Neutrophil (primary cell): ENCODE measurements around the gene RBMS1.

Experiments used
- H3K27ac ChIP-seq: fragments of 200-600 bp; sonication (generic); 2 replicates; pipeline ENCODE4 v1.5.1; 2016; ENCODE audit warnings: mild to moderate bottlenecking, moderate library complexity
- H3K27me3 ChIP-seq: fragments of 200-600 bp; sonication (generic); 2 replicates; pipeline ENCODE4 v1.6.0; 2016; ENCODE audit warnings: mild to moderate bottlenecking
- H3K36me3 ChIP-seq: fragments of 200-600 bp; sonication (generic); 2 replicates; pipeline ENCODE4 v1.5.1; 2017
- H3K4me1 ChIP-seq, 2 experiments: fragments of 200-600 bp in 1 of 2; sonication (generic) in 1 of 2; 1 replicate in 1 of 2; 2 replicates in 1 of 2; pipeline versions ENCODE4 v1.5.1 to v1.6.1; 2013 to 2016; ENCODE audit warnings: low read depth in 1 of 2, low read length in 1 of 2, mild to moderate bottlenecking in 1 of 2, moderate library complexity in 1 of 2; ENCODE audit not compliant: control insufficient read depth in 1 of 2, insufficient read depth in 1 of 2
- H3K4me3 ChIP-seq, 2 experiments: fragments of 200-600 bp in 1 of 2; sonication (generic) in 1 of 2; 1 replicate in 1 of 2; 2 replicates in 1 of 2; pipeline ENCODE4 v1.5.1; 2013 to 2016; ENCODE audit warnings: low read depth in 1 of 2, low read length in 1 of 2, mild to moderate bottlenecking in 1 of 2, moderate library complexity in 1 of 2
- H3K9me3 ChIP-seq: fragments of 200-600 bp; sonication (generic); 2 replicates; pipeline ENCODE4 v1.5.1; 2016
- TF ChIP-seq, protein P1 (sequence below): fragments of 200-600 bp; sonication (generic); IDR thresholded peaks from 2 replicates; pipeline ENCODE4 v1.5.1; 2016; ENCODE audit warnings: antibody characterized with exemption

Gene RBMS1

DNA sequence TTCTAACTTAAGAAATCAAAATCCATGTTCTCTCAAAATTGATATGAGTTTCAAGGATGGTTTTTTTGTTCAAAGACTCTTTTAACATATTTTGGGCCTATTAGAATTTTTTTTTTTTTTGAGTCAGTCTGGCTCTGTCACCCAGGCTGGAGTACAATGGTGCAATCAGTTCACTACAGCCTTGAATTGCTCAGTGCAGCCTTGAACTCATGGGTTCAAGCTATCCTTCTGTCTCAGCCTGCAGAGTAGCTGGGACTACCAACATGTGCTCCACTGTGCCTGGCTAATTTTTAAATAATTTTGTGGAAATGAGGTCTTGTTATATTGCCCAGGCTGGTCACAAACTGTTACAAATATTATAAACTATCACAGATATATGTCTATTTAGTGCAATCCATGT, 40.6 kb upstream of the RBMS1 start:
- TF ChIP-seq, protein P1, sequence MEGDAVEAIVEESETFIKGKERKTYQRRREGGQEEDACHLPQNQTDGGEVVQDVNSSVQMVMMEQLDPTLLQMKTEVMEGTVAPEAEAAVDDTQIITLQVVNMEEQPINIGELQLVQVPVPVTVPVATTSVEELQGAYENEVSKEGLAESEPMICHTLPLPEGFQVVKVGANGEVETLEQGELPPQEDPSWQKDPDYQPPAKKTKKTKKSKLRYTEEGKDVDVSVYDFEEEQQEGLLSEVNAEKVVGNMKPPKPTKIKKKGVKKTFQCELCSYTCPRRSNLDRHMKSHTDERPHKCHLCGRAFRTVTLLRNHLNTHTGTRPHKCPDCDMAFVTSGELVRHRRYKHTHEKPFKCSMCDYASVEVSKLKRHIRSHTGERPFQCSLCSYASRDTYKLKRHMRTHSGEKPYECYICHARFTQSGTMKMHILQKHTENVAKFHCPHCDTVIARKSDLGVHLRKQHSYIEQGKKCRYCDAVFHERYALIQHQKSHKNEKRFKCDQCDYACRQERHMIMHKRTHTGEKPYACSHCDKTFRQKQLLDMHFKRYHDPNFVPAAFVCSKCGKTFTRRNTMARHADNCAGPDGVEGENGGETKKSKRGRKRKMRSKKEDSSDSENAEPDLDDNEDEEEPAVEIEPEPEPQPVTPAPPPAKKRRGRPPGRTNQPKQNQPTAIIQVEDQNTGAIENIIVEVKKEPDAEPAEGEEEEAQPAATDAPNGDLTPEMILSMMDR = no peak
- no peak overlapping the region for H3K4me3 ChIP-seq
- no peaks in the 10 kb centered on the region for H3K36me3 ChIP-seq

GRCh38 chr2:160533482-160533881, 39.9 kb upstream of the RBMS1 start:
- Histone ChIP-seq H3K27me3 (no peaks in the 10 kb centered on the region), H3K27ac (no peak overlapping the region), H3K4me1 (no peaks in the 10 kb centered on the region), H3K36me3 (no peaks in the 10 kb centered on the region), H3K4me3 (no peak overlapping the region), H3K9me3 (no peaks in the 10 kb centered on the region)
- TF ChIP-seq, protein P1 = no peak

More for the DNA sequence above, 40.6 kb upstream of the RBMS1 start:
- Histone ChIP-seq H3K9me3 (no peaks in the 10 kb centered on the region), H3K27me3 (no peaks in the 10 kb centered on the region), H3K27ac (no peak overlapping the region), H3K4me1 (no peaks in the 10 kb centered on the region)

GRCh38 chr2:160532388-160532787, 38.8 kb upstream of the RBMS1 start:
- no peaks in the 10 kb centered on the region for H3K27me3 ChIP-seq
- H3K4me1 ChIP-seq = no peaks in the 10 kb centered on the region
- H3K27ac ChIP-seq = no peak overlapping the region
- TF ChIP-seq, protein P1 = no peak
- H3K4me3 ChIP-seq = no peak overlapping the region
- no peaks in the 10 kb centered on the region for H3K9me3 ChIP-seq
- no peaks in the 10 kb centered on the region for H3K36me3 ChIP-seq

DNA sequence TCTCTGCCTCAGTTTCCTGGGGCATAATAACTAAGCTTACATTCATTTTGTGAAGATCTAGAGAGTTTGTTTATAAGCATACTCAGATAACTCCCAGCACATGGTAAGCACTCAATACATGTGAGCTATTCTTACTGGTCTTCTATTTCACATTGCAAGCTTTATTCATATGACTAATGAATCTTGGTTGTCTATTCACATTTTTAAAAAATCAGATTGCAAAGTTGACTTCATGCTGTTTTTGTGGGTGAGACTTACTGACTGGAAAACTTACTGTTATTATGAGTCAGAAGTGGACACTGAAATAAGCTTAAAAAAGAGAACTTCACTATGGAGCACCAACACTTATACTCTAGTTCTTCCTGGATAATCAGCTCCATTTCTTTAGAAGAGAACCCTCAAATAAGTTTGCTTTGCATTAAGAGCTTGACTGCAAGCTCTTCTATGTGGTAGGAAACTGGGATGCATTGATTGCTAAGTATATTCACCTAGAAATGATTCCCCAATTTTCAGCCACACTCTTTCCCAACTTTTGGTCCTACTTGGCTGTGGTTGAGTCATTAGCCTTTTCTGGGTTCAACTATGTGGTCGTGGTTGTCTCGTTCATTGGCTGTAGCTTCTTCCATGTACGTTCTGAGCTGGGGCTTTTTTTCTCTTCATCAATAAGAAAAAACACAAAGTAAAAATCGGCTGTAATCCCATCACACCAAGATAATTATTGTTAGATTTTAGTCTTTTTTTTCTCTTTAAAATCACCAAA, 29.5 kb upstream of the RBMS1 start:
- H3K4me1 ChIP-seq = no peaks in the 10 kb centered on the region
- no peaks in the 10 kb centered on the region for H3K36me3 ChIP-seq
- H3K27ac ChIP-seq = no peak overlapping the region
- H3K4me3 ChIP-seq = no peak overlapping the region
- H3K9me3 ChIP-seq = no peaks in the 10 kb centered on the region
- TF ChIP-seq, protein P1 = no peak
- H3K27me3 ChIP-seq = no peaks in the 10 kb centered on the region

GRCh38 chr2:160517731-160518130, 24.1 kb upstream of the RBMS1 start:
- Histone ChIP-seq H3K4me3 (no peak overlapping the region), H3K36me3 (no peaks in the 10 kb centered on the region), H3K27me3 (no peaks in the 10 kb centered on the region), H3K4me1 (no peaks in the 10 kb centered on the region), H3K9me3 (no peaks in the 10 kb centered on the region), H3K27ac (no peak overlapping the region)
- TF ChIP-seq, protein P1 = no peak
